Endothelial cell of umbilical vein (primary cell): Measurements from ENCODE around the gene VIM. TPM values are rescaled to one million over a fixed set of nuclear protein-coding genes. Genes with fewer than 3 reads are reported as not detected.

Experiments
- BruUV-seq: library from RNA; stranded (reverse); fragments of 400-500 nt; replicated peaks from 2 replicates; lab custom pipeline; 2021; lab: Mats Ljungman, UMichigan
- CTCF ChIA-PET: fragments of 300-600, 350-600 bp; sonication (Branson Sonifier 250); formaldehyde crosslinking; loops from one replicate; lab custom pipeline; 2021; ENCODE audit warnings: antibody characterized with exemption, inconsistent platforms; lab: Charles Lee
- POLR2A ChIA-PET: fragments of 300-600, 350-600 bp; sonication (Branson Sonifier 250); formaldehyde crosslinking; loops from one replicate; lab custom pipeline; 2021; ENCODE audit warnings: antibody characterized with exemption, inconsistent platforms; lab: Charles Lee
- DNase-seq: peaks from one replicate; pipeline ENCODE4 v3.0.0-alpha.2; 2011; ENCODE audit warnings: low read depth, low spot score
- FAIRE-seq: peaks from 2 replicates; lab custom pipeline; 2011; peaks lifted over from hg19 to GRCh38; lab: Jason Lieb, UNC
- H2AFZ ChIP-seq: 2 replicates; pipeline ENCODE4 v1.6.0; 2012; ENCODE audit warnings: low read depth, low read length, control low read depth, inconsistent platforms
- H3K27ac ChIP-seq: 2 replicates; pipeline ENCODE4 v1.5.1; 2011; ENCODE audit warnings: low read depth, mild to moderate bottlenecking, control low read depth, low read length, moderate library complexity; ENCODE audit not compliant: insufficient read depth
- H3K27me3 ChIP-seq, 2 experiments: 2 replicates each; pipeline versions ENCODE4 v1.6.0 to v1.6.1; 2011; ENCODE audit warnings: low read length in 2 of 2, mixed read lengths in 1 of 2; ENCODE audit not compliant: control insufficient read depth in 2 of 2, insufficient read depth in 2 of 2
- H3K36me3 ChIP-seq, 2 experiments: 2 replicates in 1 of 2; 3 replicates in 1 of 2; pipeline ENCODE4 v1.5.1; 2011; ENCODE audit warnings: low read length in 2 of 2, mild to moderate bottlenecking in 1 of 2, moderate library complexity in 1 of 2; ENCODE audit not compliant: control insufficient read depth in 2 of 2, insufficient read depth in 2 of 2; ENCODE audit errors: extremely low read depth in 1 of 2
- H3K4me1 ChIP-seq: 3 replicates; pipeline ENCODE4 v1.5.1; 2011; ENCODE audit warnings: mild to moderate bottlenecking, low read length; ENCODE audit not compliant: control insufficient read depth, insufficient read depth; ENCODE audit errors: extremely low read depth
- H3K4me2 ChIP-seq: 2 replicates; pipeline ENCODE4 v1.6.1; 2011; ENCODE audit warnings: low read length, control low read depth, mixed read lengths; ENCODE audit not compliant: insufficient read depth
- H3K4me3 ChIP-seq, 3 experiments: fragments of 200-600 bp in 1 of 3; sonication (generic), shearing (Covaris generic) in 1 of 3; replicated peaks in 1 of 3; 2 replicates each; pipeline ENCODE4 v1.5.1; 2011 to 2016; ENCODE audit warnings: control low read depth in 3 of 3, low read length in 3 of 3, mild to moderate bottlenecking in 2 of 3, inconsistent platforms in 1 of 3, low read depth in 1 of 3, moderate library complexity in 1 of 3; ENCODE audit not compliant: insufficient read depth in 1 of 3
- H3K79me2 ChIP-seq: 2 replicates; pipeline ENCODE4 v1.6.0; 2012; ENCODE audit warnings: low read length, inconsistent platforms; ENCODE audit not compliant: control insufficient read depth, insufficient read depth
- H3K9ac ChIP-seq: replicated peaks from 2 replicates; pipeline ENCODE3; 2011; ENCODE audit warnings: low read length, control low read depth; ENCODE audit not compliant: insufficient read depth; ENCODE audit errors: extremely low read depth
- H3K9me1 ChIP-seq: replicated peaks from 3 replicates; pipeline ENCODE4 v1.6.0; 2011; ENCODE audit warnings: mild to moderate bottlenecking, low read length; ENCODE audit not compliant: control insufficient read depth, insufficient read depth; ENCODE audit errors: extremely low read depth
- H3K9me3 ChIP-seq: replicated peaks from 2 replicates; pipeline ENCODE4 v1.5.1; 2012; ENCODE audit warnings: low read length, inconsistent platforms; ENCODE audit not compliant: control insufficient read depth, insufficient read depth
- H4K20me1 ChIP-seq: replicated peaks from 2 replicates; pipeline ENCODE3; 2011; ENCODE audit warnings: mild to moderate bottlenecking, low read length; ENCODE audit not compliant: control insufficient read depth, insufficient read depth; ENCODE audit errors: extremely low read depth
- EZH2 ChIP-seq: IDR thresholded peaks from 2 replicates; pipeline ENCODE4 v1.6.1; 2012; ENCODE audit warnings: borderline replicate concordance, low read depth, mild to moderate bottlenecking, moderate library complexity, low read length, inconsistent platforms; ENCODE audit not compliant: severe bottlenecking
- FOS ChIP-seq: IDR thresholded peaks from 2 replicates; pipeline ENCODE4 v1.6.1; 2011; ENCODE audit warnings: mild to moderate bottlenecking, low read length, moderate library complexity, borderline replicate concordance; ENCODE audit not compliant: insufficient read depth
- GATA2 ChIP-seq: IDR thresholded peaks from 2 replicates; pipeline ENCODE4 v1.7.0; 2011; ENCODE audit warnings: low read depth, mild to moderate bottlenecking, moderate library complexity, mixed read lengths, low read length; ENCODE audit not compliant: insufficient read length, insufficient read depth
- JUN ChIP-seq: IDR thresholded peaks from 2 replicates; pipeline ENCODE4 v1.6.1; 2011; ENCODE audit warnings: borderline replicate concordance, low read depth; ENCODE audit not compliant: insufficient read length, insufficient read depth
- MYC ChIP-seq: IDR thresholded peaks from one replicate; pipeline ENCODE4 v1.6.1; 2011; ENCODE audit warnings: mild to moderate bottlenecking, low read depth, low read length
- POLR2A ChIP-seq: IDR thresholded peaks from 2 replicates; pipeline ENCODE4 v1.6.1; 2012; ENCODE audit warnings: low read depth, mild to moderate bottlenecking, control low read depth, low read length
- POLR2AphosphoS5 ChIP-seq: IDR thresholded peaks from 2 replicates; pipeline ENCODE4 v1.6.1; 2012; ENCODE audit warnings: low read depth, mild to moderate bottlenecking, control low read depth, low read length, moderate library complexity; ENCODE audit not compliant: insufficient read depth
- dilution Hi-C: fragments of 300-500 bp; cut with MboI; formaldehyde crosslinking; loops from one replicate; pipeline ENCODE4 v1.15.0; 2019; ENCODE audit warnings: low sequenced_read_pairs; ENCODE audit not compliant: extremely low pct_ligation_motif_present
- intact Hi-C: fragments of 100-400 bp; cut with micrococcal nuclease; formaldehyde crosslinking; loops from one replicate; pipeline ENCODE4 v1.10.0; 2022
- polyA plus RNA-seq, 4 experiments: library from polyadenylated mRNA; depleted of rRNA in 3 of 4; stranded (reverse) in 3 of 4; unstranded in 1 of 4; fragments of >200 nt; gene quantifications; 2 replicates each; pipeline versions ENCODE4 v1.2.1 to v1.2.3, GENCODE V29; 2011 to 2012; ENCODE audit warnings: missing spikeins in 1 of 4
- total RNA-seq: library from RNA; stranded (reverse); gene quantifications from 2 replicates; pipeline ENCODE4 v1.2.3, GENCODE V29; 2021
- TF ChIP-seq, protein P1 (sequence below): IDR thresholded peaks from 2 replicates; pipeline ENCODE4 v1.6.1; 2011; ENCODE audit not compliant: insufficient read depth, insufficient read length
- TF ChIP-seq, protein P2 (sequence below), 2 donors: IDR thresholded peaks; 1 replicate in 1 of 2; 2 replicates in 1 of 2; pipeline ENCODE4 v1.5.1; 2011; ENCODE audit warnings: low read length in 2 of 2, mild to moderate bottlenecking in 2 of 2, moderate library complexity in 2 of 2, control low read depth in 1 of 2, inconsistent platforms in 1 of 2, low read depth in 1 of 2; ENCODE audit not compliant: insufficient read depth in 1 of 2; ENCODE audit errors: extremely low read depth in 1 of 2

Gene VIM
- total and polyA plus RNA-seq, 2 donors (not counting 3 experiments of a cell fraction or from before 2014, with no cell fraction given), result 5,699 to 5,781 TPM

DNA sequence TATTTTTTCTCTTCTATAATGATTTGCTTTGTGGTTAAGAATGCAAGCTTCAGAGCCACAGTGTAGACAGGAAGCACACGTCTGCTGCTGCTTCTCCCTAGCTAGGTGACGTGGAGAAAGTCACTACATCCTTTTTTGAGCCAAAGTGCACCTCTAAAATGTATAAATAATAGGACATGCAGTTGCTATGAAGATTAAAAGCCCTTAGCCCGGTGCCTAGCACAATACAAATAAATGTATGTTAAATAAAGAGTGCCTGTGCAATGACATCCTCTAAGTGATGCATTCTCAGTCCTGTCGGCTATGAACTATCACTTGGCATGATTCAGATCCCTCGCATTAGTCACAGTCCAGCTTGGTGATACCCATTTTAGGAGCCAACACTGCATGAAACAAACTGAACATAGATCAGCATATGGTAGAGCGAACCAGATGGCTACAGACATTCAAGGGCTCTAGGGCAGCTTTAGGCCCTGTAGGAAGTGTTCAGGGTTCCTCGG lies 21.8 kb upstream of the VIM start:
- TF ChIP-seq MYC (no peak), EZH2 (no peak), POLR2AphosphoS5 (no peak), GATA2 (no peak), JUN (peak; percentile 33), FOS (peak; percentile 66), POLR2A (no peak)
- TF ChIP-seq, protein P1, sequence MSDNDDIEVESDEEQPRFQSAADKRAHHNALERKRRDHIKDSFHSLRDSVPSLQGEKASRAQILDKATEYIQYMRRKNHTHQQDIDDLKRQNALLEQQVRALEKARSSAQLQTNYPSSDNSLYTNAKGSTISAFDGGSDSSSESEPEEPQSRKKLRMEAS, result no peak
- TF ChIP-seq, protein P2, sequence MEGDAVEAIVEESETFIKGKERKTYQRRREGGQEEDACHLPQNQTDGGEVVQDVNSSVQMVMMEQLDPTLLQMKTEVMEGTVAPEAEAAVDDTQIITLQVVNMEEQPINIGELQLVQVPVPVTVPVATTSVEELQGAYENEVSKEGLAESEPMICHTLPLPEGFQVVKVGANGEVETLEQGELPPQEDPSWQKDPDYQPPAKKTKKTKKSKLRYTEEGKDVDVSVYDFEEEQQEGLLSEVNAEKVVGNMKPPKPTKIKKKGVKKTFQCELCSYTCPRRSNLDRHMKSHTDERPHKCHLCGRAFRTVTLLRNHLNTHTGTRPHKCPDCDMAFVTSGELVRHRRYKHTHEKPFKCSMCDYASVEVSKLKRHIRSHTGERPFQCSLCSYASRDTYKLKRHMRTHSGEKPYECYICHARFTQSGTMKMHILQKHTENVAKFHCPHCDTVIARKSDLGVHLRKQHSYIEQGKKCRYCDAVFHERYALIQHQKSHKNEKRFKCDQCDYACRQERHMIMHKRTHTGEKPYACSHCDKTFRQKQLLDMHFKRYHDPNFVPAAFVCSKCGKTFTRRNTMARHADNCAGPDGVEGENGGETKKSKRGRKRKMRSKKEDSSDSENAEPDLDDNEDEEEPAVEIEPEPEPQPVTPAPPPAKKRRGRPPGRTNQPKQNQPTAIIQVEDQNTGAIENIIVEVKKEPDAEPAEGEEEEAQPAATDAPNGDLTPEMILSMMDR (IDR thresholded peaks at IDR 0.05; ENCODE audit: extremely low read depth in 1 of 2, insufficient read depth in 1 of 2, low read depth in 1 of 2, low read length in 2 of 2), result no peak
- Histone ChIP-seq H3K27ac (peak overlapping the region; percentile 30), H3K79me2 (no peaks in the 10 kb centered on the region), H3K9me1 (no peaks in the 10 kb centered on the region), H3K4me1 (peaks cover 13% of the 10 kb centered on the region), H3K4me3 (no peak overlapping the region), H3K27me3 (no peaks in the 10 kb centered on the region), H3K36me3 (no peaks in the 10 kb centered on the region), H4K20me1 (no peaks in the 10 kb centered on the region), H3K9me3 (no peaks in the 10 kb centered on the region), H2AFZ (peak overlapping the region; percentile 29), H3K4me2 (no peak overlapping the region), H3K9ac (no peak overlapping the region)
- DNase-seq (peak; percentile 42), FAIRE-seq (no peak)
- dilution Hi-C loops, result no loop called here
- CTCF ChIA-PET, result interaction anchor here (0.9 kb wide), 1 partner anchor 24 kb away, joined by 3 read pairs; no protein-coding TSS in a partner anchor
- POLR2A ChIA-PET, result interaction anchor here (0.6 kb wide), 1 partner anchor 251 kb away, joined by 5 read pairs; no protein-coding TSS in a partner anchor
- no TSS peak for BruUV-seq
- intact Hi-C loops, result no loop called here
